Activated naive CD4-positive, alpha-beta T cell treated with anti-CD3 and anti-CD28 coated beads, Interleukin-2, amount 50 U/mL, for 16 hours (primary cell): Measurements from ENCODE around the gene KLHL3.

ENCODE experiments used
- DNase-seq: peaks from one replicate; pipeline ENCODE4 v3.0.0-alpha.2; 2020

The KLHL3 gene

DNA sequence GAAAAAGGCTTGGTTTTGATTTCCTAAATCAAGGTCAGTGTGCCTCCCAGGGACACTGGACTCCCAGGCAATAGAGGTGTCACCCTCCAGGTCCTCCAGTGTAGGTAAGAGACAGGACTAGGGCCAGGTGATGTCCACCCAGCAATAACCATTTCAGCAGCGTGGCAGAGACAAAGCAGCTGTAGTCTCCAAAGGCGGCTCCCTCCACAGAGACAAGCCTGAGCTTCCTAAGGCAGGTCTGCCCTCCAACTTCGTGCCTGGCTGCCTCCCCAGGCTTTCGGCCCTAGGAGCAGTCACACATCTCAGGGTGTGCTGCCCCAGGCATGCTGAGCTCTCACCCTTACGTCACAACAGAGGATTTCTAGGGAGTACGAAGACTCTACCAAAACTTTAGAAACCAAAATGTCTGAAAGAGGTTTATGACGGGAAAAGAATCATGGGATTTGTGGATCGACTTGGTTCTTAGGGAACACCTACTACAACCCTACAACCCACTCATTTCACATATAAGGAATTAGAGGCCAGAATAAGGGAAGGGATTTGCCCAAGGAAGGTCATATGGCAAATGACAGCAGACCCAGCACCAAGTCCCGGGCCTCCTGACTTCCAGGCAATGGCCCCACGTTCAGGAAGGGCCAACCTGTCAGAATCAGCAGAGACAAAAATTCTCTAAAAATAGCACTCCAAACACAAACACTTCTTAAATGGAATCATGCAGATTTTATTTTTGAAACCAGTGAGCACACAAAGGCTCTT, 105.5 kb downstream of the KLHL3 start:
- DNase-seq = no peak

DNA sequence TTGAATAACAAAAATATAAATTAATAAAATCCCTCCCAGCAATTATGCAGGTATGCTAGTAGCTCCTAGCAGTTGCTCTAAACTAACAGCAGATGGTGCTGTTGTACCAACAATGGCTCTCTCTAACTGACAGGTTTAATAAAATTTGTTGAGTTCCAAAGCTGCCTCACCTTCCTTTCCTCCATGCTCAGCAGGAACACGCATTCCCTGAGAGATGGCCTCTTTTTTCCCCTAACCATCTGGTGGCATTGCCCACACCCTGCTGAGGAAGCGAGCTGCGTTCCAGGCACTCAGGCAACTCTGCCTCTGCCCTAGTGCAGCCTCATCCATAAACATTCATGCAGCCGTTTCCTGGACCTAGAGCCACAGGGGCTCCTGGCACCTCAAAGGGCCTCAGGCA, 106.2 kb downstream of the KLHL3 start:
- no peak for DNase-seq

DNA sequence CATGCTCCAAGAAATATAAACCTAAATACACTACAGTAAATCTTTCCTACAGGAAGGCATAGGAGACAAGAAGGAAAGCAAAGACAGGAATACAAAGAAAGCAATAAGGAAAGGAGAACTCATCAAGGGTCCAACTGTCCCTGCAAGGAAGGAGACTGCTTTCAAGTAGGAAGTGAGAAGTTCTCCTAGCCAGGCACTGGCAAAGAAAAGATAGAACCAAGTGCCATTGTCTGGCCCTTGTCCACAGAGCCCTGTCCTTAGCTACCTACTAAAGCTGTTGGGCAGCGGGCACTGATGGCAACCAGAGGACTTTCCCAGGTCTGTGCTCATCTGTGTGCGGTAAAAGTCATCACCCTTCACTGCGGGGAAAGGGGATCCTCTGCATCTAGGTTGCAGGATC, 108.2 kb downstream of the KLHL3 start:
- DNase-seq = no peak

DNA sequence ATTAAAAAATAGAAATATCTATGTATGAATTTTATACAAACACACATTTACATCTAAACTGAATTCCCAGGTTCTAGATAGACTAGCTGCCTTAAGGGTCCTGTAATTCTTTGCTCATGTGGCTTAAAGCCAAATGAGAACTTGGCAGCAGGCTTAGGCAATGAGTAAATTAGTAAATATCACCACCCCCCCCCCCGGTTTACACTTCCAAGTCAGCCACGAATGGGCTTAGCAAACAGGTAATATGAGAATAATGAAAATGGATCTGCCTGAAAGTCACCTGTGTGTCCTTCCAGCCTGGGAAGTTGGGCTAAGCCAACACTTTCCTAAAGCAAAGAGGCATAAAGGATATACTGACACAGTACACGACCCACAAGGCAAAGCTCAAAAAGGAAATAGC, 108.6 kb downstream of the KLHL3 start:
- no peak for DNase-seq

DNA sequence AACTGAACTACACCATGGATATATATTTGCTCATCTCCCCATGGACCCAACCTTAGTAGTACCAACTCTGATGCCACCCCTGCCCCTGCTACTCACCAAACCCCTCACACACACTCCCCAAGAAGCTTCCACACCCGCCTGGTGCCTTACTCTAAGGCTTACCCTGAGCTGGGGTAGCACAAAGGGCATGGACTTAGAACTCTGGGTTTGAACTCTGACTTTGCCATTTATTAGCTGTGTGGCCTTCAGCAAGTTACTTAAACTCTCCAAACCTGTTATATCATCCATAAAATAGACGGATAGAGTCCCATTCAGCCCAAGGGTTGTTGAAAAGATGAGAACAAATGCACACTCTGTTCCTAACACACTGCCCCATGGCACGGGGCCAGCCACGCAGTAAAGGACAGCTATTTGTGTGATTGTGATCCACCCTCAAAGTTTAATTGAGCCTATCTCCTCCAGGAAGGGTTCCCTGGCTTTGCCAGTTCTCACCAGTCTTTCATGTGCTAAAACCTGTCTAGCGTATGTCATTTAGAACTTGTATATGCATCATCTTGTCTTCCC, 111.0 kb downstream of the KLHL3 start:
- DNase-seq = no peak

DNA sequence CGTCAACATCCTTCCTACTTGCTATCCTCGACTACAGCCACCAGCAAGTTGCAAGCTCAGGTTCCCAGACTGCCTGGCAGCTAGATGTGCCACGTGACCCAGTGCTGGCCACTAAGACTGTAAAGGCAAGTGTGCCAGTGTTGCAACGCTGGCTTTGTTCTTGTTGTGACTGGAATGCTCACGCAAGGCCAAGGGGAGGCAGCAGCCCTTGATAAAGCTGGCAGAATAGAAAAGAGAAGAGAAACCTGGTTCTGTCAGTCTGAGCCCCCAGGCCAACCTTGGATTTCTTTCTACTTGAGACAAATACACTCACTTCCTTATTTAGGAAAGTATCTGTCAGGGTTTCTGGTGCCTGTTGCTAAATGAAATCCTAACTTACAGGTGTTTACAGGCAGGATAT, 113.0 kb downstream of the KLHL3 start:
- DNase-seq = no peak

DNA sequence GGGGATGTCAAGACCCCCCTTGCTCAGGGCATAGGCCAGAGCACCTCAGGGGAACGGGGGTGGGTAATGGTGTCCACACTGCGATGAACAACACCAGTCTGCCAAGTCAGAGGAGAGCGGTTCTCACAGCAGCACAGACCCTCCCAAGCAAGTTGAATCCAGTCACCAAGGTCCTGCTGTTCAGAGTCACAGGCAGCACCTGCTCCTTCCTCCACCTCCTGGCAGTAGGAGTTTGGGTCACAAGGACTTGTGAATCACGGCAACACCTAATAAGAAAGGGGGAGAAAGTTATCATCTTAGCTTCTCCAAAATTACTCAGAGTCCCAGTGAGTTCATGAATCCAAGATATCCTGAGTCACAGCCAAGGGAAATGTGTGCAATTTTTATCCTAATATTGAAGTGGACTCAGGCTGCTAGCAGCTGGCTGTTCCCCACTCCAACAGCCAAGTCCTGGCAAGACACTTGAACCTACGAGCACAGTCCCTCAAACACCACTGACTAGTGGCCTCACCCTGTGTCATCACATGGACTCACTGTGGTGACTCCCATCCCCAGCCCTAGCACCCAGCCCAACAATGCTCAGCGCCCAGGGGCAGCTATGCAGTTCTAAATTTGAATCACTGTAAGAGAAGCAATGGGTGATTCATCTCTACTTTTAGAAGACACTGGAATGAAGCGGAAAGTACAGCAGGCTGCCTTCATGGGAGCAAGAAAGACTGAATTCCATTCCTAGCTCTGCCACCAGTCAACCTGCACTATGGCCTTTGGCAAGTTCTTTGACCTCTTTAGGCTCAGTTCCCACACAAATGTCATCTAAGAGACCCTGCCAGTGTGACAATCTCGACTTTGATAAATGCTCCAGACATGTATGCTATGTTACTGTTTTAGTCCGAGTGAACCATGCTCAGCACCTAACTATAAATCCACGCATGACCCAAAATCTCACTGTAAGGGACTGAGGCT, 113.7 kb downstream of the KLHL3 start:
- DNase-seq = no peak

DNA sequence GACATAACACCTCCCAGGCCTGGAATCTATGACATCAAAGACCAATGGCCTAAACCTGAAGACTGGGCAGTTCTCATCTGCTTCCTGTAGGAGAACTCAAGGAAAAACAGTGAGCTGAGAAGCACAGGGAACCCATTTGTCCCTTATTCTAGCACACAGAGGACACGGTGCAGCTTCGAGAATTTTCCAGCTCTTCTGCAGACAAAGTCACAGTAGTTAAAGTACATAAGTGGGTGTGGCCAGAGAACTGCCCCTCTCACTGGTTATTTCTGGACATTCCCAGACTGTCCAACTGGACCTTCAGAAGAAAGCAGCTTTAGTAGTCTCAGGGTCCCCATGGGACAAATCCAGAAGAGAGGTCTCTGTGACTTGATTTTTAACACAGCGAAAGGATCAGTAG, 114.6 kb downstream of the KLHL3 start:
- DNase-seq = no peak

DNA sequence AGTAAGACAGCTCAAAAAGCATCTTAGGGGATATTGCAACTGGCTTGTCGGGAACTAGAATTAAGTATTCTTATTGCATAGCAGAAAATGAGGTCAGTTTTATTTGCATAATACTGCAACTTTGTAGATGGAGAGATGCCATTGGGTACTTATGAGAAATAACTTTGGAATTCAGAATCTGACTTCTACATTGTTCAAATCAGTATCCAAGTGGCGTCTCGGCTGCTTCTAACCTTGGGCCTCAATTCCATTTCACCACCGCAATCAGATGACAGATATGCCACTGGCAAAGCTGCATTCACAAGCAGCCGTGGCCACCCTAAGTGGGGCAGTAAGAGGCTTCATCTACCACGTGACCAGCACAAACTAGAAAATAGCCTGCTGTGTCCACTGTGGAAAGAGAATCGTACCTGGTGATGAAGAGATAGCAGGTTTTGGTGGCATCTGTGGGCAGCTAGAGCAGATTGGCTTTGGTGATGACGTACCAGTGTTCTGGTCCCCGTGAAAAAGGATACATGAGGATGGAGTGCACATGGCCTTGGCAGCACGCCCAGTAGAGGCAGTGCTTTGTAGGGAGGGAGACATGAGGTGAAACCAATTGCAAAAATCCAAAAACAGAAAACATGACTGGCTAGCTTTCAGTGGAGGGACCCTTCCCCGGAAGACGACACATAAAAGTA, 116.6 kb downstream of the KLHL3 start:
- no peak for DNase-seq

DNA sequence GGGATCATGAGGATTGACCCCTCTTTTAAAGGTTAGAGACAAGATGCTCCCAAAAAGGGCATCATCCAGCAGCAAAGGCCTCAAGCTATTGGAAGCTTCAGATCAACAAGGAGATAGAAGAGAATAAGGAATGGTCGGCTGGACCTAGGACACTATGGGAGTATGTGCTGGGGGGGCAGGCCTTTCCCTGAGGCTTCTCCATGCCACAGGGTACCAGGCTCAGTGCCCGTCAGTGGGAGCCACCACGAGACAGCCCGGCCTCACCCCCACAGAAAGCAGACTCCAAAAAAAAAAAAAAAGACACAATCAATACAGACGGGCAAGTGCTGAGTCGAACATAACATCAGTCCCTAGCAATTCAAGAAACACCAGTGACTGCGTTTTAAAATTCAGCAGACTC, 117.4 kb downstream of the KLHL3 start:
- no peak for DNase-seq

DNA sequence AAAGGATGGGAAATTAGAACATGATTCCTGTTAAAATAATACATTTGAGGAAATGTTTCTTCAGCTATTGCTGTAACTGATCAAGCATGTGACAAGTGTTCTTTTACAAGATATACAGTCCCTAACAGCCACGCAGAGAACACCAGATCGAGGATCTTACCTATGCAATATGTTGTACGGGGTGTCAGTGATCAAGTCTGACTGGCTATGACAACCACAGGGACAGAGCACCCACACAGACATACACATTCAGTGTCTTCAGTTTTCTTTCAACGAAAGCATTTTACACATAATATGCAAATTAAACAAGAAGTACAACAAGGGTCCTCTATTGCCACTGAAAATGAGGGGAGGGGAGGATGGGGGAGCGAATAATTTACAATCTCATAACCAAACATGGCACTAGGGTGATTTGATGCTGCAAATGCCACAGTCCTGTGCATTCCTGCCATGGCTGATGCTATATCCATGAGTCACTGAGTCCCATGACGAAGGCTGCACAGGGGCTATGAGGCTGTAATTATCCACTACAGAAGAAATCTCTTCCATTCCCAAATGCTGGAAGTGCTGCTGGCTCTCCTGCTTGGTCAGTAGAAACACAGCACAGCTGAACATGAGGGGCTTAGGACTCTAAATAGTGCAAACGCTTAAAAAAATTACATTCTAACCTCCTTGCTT, 118.2 kb downstream of the KLHL3 start:
- no peak for DNase-seq

DNA sequence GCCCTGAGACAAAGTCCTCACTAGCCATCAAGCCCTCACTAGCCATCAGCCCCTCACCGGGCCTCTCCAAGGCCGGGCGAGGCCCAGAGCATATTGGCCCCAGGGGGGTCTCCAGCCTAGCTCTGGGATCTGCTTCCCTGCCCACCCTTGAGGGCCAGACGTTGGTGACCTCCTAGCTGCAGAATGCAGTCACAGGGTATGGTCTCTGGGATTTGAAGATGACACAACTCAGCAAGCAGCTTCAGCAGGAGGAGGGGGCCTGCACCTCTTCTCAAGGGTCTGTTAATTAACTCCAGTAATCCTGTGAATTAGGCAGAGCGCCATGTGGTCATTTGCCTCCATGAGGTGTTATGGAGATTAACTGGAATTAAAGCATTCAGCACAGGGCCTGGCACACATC, 119.8 kb downstream of the KLHL3 start:
- DNase-seq = no peak

DNA sequence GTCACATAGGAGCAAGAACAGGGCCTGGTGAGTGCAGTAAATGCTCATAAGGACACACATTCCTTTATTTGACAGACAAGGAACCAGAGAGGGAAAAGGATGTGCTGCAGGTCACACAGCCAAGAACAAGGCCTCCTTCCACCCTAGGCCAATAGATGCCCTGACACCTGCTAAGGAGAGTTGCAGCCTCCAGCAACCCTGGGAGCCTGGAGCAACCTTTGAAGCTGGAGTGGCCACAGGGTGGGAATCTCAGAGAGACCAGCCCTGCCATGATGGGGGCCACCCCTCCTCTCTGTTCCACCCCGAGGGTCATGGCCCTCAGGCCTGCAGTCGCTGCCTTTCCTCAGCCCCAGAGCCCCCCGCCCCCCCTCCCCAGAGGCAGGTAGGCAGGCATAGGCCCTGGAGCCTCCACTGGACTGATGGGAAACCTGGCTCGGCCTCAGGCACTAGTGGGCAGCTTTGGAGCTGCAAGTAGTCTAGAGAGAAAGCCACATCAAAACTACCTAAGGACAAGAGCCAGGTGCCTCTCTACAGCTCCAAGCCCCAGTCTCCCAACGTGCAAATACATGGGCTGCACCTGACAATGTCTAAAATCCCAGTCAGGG, 120.6 kb downstream of the KLHL3 start:
- DNase-seq = no peak

DNA sequence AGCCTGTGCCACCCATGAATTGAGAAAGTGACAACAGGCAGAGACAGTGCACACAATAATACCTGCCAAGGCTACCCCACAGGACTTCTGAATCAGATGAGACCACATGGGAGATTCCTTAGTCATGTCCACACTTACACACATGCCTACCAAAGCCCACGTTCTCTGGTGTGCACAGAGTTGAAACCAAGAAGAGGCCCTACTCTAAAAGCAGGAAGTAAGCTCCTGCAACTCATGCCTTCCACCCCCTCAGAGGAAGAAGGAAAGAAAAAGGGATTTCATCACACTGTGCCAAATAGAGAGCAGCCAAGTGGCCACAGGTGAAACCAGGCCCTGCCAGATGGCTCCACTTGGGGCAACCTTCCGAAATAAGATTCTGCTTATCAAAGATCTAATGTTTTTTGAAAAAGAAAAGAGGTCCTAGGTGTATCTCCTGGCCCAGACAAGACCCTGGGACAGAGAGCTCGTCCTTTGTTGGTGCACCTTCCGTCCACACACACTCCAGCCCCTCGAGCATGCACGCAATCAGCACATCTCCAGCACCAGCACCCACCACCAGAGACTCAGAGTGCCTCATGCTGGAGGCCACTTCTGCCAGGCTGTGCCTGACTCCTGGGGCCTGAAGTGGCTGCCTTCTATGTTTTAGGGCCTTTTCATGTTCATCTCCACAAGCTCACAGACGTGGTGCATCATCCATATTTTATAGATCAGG, 122.2 kb downstream of the KLHL3 start:
- DNase-seq = no peak

DNA sequence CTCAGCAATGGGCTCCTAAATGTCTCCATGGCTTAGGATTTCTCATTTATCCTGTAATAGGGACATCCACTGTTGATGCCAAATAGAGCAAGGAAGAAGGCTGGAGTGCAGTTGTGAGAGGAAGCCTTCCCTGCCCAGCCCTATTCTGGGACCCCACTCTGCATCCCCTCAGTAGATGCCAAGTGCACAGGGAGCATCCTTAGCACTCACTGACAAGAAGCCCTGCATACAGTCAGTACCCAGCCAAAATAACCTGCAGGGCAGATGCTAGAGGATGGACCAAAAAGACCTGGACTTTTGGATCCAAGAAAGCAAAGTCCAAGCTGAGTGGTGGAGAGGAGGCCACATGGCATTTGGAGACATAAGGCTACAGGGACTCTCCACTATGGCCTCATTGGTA, 123.3 kb downstream of the KLHL3 start:
- DNase-seq = no peak

DNA sequence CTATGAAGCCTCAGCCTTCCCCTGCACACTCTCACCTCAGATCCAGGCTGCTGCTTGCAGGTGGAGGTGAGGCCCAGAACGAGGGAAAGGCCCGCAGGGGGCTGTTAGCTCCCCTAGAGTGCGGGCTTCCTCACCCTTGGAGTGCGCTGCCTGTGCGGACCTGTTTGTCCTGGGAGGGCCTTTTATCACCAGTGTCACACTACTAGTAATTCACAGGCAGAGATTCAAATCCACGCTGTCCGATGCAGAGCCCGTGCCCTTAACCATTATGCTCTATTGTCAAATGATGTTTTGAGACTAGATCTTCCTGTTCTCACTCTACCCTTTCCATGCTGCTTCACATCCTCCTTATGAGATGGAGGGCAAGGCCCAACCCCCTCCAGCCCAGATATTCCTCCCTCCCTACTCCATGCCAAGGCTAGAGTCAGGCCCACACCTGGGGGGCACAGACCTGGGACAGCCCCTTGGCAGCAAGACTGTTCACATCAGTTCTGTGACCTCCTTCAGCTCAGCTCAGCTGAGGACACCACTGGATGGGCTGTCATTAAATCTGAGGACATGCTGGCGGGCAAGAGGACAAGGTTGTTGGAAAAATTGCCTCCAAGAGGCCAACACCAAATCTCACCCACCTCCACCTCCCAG, 124.0 kb downstream of the KLHL3 start:
- DNase-seq = no peak

DNA sequence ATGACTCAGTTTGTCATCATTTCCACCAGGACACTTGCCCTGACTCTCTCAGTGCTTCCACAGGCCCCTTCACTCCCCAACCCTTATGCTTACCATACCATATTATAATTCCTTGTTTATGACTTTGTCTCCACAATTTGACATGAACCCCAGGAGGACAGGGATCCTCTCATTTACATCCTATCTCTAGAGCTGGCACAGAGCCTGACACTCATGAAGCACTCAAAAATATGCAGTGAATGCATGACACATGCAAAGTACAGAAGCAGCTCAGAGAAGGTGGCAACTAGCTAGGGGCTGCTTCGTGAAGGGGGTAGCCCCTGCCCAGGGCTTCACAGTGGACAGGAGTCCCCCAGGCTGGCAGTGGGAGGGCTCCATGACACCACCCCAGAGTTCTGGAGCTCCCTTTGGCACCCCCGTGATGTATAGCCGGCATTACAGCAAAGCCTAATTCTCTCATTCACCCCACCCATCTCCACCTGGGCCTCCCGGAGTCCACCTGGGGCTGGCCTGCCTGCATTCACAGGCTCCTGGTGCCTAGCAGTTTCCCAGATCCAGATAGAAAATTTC, 124.8 kb downstream of the KLHL3 start:
- no peak for DNase-seq

DNA sequence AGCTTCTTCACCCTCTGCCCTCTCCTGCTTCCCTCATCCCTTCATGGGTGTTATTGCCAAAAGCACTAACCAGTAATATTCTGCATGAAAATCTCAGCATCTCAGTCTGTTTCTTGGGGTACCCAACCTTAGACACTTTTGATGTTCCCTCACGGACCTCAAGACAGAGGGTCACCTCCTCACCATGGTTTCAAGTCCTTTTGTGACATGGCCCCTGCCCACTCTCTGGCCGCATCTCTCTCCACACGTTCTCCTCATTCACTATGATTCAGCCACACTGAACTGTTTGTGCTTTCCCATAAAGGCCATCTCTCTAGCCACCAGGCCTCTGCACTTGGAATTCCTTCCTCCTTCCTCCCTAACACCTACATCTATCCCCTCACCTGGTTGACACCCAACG, 125.3 kb downstream of the KLHL3 start:
- DNase-seq = no peak

DNA sequence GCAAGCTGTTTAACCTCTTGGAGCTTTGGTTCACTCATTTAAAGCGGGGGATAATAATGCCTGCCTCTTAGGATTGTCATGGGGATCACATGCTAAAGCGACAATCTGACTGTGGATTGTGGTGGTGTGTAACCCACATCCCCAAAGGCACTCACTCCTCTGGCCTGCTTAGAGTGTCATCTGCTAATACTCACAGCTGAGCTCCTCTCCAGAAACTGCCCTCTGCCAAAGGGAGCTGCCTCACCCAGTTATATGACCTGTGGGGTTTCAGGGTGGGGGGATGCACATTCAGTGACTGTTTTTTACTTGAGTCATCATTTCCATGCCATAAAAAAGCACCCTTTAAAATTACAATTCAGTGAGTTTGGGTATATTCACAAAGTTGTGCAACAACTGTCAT, 126.8 kb downstream of the KLHL3 start:
- no peak for DNase-seq

DNA sequence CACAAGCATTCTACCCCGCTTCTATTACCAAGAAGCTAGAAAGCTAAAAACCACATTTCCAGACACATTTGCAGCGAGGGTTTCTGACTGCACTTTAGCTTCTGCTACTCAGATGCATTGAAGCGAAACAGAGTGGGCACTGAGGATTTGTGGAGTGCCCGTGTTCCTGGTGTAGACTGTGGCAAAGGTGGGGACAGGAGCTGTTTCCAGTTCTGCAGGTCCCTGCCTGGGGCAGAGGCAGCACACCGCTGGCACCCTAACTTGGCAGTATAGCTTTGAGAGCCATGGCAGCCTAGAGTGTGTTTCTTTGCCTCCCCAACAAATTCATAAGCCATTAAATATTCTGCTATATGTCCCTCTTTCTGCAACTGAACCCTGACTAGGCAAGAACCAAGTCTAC, 128.1 kb downstream of the KLHL3 start:
- DNase-seq = no peak

DNA sequence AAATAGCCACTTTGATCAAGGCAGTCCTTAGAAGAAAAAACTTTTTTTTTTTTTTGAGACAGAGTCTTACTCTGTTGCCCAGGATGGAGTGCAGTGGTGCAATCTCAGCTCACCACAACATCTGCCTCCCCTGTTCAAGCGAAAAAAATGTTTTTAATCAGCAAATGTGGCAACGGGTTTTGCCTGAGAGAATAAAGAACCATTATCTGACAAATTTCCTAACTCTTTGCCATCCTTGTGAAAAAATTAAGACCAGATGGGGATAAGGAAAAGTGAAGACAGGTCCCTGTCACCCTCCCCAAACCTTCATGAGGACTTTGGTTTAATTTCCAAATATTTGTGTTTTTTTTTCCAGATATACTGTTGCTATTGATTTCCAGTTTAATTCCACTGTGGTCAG, 129.5 kb downstream of the KLHL3 start:
- no peak for DNase-seq
